Hindlimb muscle (tissue), 1 donor: Measurements from ENCODE around the gene TTC32. TPM values are rescaled to one million over a fixed set of nuclear protein-coding genes. Genes with fewer than 3 reads are reported as not detected.
"Not testable (repeated sequence)": the region's sequence is repeated elsewhere in the genome, so short reads cannot be mapped to it uniquely, and the experiment has no call there.

ENCODE experiments used
- DNase-seq: peaks from one replicate; pipeline ENCODE4 v3.0.0-alpha.2; 2013
- polyA plus RNA-seq: library from polyadenylated mRNA; unstranded; fragments of 120-200 nt; gene quantifications from one replicate; pipeline ENCODE4 v1.2.1, GENCODE V29; 2013; ENCODE audit not compliant: insufficient read length

The TTC32 gene
- polyA plus RNA-seq: 15.1 TPM

DNA sequence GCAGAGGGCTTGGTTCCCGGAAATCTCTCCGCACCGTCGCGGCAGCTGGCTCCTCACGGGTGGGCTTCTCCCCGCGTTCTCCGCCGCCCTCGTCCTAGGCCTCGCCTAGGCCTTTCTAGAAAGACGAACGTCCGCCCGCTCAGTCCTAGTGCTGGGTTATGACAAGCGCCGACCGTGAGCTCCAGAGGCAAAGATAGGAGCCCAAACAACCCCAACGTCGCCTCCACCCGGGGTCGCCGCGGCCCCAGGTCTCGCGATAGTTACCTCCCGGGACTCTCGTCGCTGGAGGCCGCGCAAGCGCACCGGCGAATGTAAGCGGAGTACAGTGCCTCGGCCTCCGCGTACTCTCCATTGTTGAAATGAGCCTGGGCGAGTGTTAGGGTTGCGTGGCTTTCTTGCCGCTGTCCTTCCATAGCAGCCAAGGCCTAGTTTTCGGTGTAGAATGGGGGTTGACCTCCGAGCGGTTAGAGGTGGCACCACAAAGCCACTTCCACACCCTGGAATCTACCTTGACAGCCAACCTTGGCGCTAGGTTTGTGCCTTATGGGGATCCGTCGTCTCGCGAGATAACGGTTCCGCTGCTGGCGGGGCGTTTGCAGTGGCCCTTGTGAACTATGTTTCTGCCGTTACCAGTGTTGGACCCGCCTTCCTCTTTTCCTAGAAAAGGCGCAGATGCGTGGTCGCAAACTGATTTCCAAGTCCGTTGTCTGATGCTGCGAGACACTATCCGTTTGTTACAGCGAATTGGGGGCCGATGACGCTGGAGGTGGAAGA, at the start of gene TTC32:
TTC32 (minus strand) TSS at position 542 of the 774 bp plus-strand sequence; CDS start at position 413, 129 bp downstream.
- DNase-seq: peak; percentile 96

DNA sequence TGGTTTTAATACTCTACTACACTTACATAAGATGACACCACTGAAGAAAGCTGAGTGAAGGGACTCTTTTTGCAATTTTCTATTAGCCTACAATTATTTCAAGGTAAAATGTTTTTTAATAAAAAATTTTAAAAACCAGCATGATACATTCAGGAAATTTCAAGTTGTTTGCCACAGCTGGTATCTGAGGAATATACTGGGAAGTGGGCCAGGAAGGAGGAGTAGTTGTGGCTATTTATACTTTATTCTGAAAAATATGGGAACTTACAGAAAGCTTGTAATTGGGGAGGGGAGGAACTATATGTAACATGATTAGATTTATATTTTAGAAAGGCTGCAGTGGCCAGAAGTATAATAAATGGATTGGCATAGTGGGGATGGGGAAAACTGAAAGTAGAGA, 47.3 kb upstream of the TTC32 start:
- DNase-seq: peak; percentile 49

DNA sequence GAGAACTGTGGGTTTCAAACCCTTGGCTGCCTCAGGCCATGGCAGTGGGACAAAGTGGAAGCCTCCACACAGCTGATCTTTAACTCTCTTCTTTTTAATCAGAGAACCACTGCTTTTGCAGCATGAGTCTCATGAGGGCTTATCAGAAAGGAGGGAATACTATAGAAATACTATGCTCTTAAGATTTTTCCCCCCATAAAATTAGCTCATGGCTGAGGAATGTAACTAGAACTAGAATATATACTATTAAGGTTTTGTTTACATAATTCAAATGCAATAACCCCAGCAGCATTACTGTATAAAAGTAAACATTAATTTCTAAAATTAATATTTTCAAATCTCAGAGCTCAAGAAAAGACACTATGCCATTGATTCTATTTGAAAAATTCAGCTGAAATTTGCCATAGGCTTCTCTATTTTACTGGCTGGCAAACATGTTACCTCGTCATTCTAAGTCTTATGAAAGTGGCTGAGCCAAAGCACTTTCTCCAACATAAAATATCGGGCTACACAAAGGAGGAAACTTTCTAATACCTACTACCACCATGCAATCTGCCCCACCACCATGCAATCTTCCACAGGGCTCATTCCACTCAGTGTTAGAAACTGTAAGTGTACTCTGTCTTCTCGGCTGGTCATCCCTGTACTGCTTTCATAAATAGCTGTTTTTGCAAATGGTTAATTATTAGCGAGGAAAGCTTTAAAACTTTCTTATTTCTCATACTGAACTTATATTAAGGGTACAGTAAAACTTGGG, 45.6 kb upstream of the TTC32 start:
- no peak for DNase-seq

DNA sequence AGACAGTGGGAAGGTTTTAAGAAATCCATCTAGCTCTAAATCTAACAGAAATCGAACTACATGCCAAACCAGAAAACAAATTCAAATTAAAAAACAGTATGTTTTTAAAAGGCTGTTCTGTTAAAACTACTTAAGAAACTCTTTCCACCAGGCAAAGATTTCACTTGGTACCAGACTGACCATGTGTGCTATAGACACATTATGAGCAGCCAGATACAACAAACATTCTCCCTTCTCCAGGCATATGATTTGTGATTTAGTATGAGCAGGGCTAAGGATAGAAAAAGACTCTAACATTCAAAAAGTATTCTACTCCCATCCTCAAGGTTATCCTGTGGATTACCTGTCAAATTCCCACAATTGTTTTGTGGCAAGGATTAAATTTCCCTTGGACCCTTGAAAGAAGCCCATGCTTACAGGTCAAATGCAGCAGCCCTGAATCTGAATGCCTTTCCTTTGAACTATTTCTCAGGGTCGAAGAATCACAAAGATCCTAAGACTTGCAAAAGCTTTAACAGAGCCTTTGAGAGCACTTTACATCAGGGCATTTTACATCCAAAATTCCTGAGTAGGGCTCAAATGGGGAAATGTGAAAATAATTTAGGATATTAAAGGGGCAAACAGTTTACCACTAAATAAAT, 42.5 kb upstream of the TTC32 start:
- no peak for DNase-seq

DNA sequence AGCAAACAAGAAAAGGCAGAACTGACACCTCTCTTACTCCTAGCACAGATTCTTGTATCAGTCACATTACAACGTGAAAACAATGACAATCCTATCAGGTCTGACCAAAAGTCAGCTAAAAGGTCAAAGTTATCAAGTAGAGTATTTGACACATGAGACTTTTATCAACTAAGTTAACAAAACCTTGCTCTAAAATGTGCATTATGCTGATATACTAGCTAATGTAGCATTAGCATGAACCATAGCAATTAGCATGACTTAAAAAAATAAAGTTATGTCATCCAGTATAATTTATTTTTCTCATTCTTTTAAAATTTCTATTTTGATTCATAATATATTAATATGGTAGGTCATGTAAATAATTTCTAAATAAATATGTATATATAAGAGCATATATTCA, 41.4 kb upstream of the TTC32 start:
- no peak for DNase-seq

DNA sequence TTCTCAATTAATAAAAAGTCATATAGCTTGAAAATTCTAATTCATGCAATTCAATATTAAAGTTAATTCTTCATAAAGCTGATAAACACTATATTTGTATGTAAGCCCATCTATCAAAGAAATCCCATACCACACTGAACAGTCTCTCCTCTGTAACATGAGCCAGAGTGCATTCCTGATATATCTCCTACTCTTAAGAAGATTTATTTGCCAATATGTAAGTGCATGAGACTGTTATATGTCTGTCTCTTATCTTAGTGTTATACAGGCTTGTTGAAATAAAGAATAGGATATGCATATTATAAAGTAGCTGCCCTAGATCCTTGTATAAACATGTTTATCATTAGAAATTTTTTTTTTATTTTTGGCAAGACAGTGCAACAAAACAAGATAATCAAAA, 40.4 kb upstream of the TTC32 start:
- DNase-seq: no peak

DNA sequence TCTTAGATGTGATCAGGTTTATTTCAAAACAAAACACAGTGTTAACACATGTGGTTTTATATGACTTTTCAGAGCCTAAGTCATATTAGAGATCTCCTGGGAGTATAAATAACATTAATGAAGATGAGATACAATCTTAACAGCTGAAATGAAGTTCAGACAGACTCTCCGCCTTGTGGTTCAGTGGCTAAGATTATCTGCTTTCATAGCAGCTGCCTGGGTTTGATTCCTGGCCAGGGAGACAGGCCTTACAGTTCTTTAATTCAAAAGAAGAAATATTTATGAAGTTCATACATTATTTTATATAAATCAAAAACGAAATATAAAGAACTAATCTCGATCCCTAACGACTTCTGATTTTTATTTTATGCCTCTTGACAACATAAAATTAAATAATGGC, 35.2 kb upstream of the TTC32 start:
- DNase-seq: no peak

DNA sequence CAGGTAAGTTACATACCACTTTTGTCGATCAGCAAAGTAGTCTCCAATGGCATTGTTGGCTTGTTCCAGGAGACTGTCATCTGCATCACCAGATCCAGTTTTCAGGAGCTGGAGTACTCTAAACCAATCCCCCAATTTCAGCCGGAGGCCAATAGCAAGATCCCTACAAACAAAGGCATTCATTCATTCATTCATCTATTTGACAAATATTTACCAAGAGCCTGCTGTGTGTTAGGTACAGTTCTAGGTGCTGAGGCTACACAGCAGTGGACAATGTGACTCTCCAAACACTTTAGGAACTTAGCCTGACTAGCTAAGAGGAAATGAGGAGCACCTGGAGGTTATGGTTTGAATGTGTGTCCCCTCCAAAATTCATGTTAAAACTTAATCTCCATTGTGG, 34.4 kb upstream of the TTC32 start:
- DNase-seq: no peak

DNA sequence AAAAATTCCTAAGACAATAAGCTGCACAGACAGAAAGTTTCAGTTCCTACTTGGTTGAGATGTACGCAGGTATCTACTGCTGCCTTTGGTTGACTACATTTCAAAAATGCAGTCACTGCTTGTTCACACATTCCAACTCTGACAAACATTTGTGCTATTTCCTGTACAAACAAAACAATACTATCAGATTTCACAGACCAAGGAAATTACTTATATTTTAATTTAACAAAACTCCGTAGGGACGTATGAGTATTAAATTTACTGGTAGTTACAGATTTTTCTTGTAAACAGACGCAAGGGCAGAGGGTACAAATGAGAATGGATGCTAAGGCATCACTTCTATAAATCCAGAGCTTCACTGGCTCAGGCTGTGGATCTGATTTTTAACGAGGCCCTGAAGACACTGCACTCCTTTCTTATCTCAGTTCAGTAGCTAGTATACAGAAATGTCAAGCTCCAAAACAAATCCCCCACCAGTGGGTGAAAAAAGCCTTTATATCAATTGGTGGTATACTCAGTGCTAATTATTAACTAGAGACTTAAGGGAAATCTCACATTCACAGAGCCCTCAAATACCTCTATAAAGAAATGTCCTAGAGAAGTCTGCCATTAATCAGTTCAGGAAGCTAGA, 31.7 kb upstream of the TTC32 start:
- DNase-seq: no peak

DNA sequence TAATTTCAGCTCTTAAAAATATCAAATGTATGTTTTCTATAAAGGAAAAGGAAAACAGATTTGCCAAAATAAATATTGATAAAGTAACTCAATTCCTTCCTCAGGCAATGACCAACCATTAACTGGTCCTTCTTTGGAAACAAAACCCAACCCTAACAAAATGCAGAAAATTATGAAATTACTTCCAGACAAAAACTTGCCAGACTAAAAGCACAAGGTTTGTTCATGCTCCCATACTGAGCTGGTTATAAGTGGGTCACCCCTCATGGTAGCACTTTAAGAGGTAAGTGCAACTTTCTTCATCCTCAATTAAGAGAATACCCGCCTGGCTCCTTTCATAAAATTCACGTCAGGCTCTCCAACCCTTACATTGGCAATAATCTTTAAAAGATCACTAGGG, 31.1 kb upstream of the TTC32 start:
- DNase-seq: no peak

DNA sequence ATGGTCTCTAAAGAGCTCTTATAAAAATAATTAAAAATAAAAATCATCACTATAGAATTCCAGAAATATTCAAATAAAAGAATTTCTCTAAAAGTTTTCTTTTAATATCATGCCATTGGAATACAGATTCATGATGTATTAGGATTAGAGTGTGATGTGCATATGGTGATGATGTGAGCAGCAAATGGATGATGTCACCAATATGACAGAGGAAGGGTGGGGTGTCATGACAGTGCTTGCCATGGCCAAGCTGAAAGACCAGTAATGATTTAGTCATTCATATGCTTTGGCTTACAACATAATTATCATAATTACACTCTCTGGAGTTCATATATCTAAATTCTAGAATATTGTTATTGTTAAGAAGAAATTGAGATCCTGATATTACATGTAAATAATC, 27.4 kb upstream of the TTC32 start:
- DNase-seq: no peak

DNA sequence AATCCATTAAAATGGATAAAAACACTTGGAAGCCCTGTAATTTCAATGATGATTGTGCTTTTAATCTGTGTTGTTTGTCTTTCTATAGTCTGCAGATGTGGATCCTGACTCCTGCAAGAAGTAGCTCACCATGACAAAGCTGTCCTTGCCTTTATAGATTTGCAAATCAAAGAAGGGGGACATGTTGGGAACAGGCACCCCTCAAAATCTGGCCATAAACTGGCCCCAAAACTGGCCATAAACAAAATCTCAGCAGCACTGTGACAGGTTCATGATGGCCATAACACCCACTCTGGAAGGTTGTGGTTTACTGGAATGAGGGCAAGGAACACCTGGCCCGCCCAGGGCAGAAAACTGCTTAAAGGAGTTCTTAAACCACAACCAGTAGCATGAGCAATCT, 26.0 kb upstream of the TTC32 start:
- not testable (repeated sequence) for DNase-seq

DNA sequence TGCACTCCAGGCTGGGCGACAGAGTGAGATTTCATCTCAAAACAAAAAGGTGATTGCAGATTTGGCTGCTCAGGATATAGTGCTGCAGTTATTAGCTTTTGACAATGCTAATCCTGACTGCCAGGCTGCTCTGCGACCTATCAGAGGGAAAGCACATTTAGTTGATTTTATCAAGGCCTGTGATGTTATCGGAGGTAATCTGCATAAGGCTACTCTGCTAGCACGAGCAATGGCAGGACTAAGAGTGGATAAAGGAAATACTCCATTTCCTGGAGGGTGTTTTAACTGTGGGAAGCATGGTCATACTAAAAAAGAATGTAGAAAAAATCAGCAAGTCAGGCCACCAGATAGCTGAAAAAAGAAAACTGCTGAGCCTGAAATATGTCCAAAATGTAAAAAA, 22.7 kb upstream of the TTC32 start:
- not testable (repeated sequence) for DNase-seq

DNA sequence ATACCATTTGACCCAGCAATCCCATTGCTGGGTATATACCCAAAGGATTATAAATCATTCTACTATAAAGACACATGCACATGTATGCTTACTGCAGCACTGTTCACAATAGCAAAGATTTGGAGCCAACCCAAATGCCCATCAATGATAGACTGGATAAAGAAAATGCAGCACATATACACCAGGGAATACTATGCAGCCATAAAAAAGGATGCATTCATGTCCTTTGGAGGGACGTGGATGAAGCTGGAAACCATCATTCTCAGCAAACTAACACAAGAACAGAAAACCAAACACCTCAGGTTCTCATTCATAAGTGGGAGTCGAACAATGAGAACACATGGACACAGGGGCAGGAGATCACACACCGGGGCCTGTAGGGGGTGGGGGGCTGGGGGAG, 20.4 kb upstream of the TTC32 start:
- DNase-seq: not testable (repeated sequence)

DNA sequence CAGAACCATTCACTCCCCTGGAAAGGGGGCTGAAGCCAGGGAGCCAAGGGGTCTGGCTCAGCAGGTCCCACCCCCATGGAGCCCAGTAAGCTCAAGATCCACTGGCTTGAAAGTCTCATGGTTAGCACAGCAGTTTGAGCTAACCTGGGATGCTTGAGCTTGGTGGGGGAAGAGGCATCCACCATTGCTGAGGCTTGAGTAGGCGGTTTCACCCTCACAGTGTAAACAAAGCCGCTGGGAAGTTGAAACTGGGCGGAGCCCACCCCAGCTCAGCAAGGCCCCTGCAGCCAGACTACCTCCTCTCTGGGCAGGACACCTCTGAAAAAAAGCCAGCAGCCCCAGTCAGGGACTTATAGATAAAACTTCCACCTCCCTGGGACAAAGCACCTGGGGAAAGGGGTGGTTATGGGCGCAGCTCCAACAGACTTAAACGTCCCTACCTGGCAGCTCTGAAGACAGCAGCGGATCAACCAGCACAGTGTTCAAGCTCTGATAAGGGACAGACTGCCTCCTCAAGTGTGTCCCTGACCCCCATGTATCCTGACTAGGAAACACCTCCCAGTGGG, 14.7 kb upstream of the TTC32 start:
- DNase-seq: no peak

DNA sequence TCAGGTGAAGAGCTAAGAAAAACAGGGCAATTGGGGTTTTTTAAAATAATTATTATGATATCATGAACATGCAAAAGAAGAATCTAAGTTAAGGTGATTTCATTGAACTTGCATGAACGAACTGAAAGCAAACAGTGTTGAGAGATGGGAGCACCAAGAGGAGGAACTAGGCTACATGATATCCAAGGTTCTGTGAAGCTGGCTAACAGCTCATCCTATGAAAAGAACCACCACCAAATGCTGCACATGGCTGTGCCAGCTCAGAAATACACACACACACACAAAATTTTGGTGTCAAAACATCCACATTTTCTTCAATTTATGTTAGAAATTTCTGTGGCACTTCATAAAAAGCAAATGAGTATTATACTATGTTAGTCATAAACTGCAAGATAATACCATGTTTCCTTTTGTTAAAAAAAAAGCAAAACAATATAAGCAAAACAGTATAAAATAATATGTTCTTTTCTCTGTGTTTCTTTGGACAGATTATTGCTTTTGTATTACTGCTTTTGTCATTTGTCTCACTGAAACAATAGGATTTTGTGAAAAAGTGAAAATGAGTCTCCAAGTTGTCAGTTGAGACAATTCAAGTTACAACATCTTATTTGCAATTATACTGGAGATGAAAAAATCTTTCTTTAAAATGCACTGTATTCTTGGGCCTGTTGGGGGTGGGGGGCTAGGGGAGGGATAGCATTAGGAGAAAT, 12.6 kb upstream of the TTC32 start:
- no peak for DNase-seq

DNA sequence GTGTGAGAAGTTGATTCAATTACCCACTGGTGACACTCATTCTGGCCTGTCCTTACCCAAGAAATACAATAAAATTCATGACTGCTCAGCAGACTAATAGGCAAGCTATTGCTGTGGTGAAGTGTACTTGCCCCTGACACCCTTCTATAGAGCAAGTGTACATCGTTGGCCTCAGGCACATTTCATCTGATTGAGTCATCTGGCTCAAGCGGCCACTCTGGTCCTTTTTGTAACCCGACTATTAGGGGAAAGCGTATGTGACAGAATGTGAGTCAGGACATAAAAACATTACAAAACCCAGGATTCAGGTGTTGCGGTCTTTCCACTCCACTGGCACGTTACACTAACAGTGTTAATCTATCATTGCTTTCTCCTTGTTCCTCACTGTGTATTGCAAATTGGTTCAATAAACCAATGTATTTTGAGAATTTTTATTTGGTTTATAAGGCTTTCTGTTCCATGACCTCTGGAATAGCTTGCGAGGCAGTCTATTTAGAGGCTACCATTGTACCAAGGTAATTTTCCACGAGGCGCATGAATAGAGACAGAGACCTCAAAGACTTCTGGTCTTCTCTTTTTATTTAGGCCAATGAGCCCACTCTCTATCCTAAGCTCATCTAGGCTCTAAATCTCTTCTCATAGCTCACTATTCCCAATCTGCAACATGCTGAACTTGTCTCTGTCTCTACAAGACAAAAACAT, 10.2 kb upstream of the TTC32 start:
- no peak for DNase-seq

DNA sequence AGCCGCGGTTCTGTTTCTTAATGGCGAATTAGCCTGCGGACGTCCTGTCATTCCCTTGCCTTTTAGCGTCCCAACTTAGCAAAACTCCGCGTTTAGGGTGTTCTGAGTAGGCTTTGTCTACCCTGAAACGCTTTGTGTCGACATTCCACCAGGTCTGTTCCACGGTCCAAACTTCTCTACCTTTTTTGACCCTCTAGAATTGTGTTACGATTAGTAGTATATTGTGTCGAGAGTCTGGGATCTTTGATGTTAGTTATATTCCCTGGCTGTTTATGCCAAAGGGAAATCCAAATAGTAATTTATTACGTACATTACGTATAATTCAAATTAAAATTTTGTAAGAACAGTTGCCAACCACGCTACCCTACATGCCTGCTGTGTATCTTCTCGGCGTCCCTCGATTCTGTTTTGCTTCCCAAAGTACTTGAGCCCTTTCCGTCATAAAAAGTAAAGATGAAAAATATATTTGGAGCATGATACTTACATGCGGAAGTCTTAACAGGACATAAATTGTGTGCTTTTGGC, 495 bp upstream of the TTC32 start:
- DNase-seq: no peak

DNA sequence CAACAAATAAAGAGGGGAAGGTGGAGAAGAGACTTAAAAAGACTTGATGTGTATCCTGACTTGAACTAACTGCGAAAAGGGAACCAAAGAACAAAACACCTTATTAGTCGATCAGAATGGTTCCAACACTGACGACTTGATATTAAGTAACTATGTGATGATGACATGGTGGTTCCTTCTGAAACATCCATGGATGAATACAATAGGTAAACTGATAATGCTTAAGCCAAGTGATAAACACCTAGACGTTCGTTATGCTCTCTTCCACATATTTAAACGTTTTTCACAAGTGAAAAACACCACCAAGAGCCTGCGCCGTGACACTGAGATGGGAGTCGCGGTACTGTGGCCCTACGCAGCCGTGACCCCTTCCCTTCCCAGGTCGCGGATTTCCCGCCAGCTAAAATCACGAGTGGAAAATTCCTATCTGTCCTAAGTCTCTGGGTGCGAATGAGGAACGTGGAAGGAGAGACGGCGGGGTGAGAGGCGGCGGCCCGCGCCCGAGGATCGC, 797 bp downstream of the TTC32 start:
- DNase-seq: peak; percentile 57

DNA sequence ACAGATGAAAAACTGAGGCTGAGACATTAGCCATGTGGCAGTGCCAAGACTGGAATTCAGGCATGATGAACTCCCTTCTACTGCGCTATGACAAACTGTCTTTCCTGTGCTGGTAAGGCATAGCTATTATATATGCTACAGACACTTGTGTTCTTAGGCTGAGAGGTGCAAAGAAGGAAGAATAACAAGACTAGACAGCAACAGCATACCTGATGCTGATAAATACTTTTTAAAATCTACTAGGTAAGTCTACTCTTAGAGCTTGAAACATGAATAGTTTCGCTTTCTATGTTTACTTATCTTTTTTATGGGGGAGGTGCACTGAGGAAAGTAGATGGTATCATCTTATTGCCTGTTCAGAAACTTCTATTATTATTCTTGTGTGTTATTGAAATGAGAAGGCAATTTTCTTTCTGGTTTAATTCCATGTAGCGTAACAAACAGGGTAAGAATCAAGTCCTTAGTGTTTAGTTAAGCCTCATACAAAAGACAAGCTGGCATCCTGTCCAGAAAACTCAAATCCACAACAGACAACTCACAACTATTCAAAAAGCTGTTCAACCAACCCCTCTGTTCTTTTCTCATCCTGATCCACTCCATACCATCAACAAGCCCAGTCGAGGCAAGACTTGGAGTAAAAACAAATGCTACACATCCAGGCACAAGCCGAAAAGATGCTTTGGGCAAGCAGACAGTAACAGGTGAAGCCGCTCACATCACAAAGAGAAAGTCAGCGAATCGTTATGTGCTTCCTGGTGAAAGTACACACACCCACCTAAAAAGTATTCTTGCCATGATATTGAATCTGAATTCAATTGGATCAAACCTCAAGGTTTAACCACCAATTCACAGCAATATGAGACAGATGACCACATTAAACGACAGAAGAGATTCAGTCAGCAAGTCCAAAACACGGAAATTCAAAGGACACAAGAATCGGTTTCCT, 1.5 kb downstream of the TTC32 start:
- DNase-seq: peak; percentile 9
